ES-I3 (cell line): Measurements from ENCODE around the gene CCDC85C.
"Not testable (repeated sequence)": the region's sequence is repeated elsewhere in the genome, so short reads cannot be mapped to it uniquely, and the experiment has no call there.

ENCODE experiments used
- H3K36me3 ChIP-seq: 2 replicates; pipeline ENCODE4 v1.6.1; 2013; ENCODE audit warnings: mild to moderate bottlenecking, low read length, control low read depth, moderate library complexity; ENCODE audit not compliant: insufficient read depth
- H3K4me1 ChIP-seq: 2 replicates; pipeline ENCODE4 v1.6.1; 2013; ENCODE audit warnings: mild to moderate bottlenecking, control low read depth, low read length; ENCODE audit not compliant: insufficient read depth
- H3K9ac ChIP-seq: 2 replicates; pipeline ENCODE4 v1.6.1; 2013; ENCODE audit warnings: low read depth, mild to moderate bottlenecking, low read length, moderate library complexity
- H3K9me3 ChIP-seq: 2 replicates; pipeline ENCODE4 v1.6.1; 2013; ENCODE audit warnings: mild to moderate bottlenecking, low read length, moderate library complexity; ENCODE audit not compliant: control insufficient read depth, insufficient read depth

The CCDC85C gene

DNA sequence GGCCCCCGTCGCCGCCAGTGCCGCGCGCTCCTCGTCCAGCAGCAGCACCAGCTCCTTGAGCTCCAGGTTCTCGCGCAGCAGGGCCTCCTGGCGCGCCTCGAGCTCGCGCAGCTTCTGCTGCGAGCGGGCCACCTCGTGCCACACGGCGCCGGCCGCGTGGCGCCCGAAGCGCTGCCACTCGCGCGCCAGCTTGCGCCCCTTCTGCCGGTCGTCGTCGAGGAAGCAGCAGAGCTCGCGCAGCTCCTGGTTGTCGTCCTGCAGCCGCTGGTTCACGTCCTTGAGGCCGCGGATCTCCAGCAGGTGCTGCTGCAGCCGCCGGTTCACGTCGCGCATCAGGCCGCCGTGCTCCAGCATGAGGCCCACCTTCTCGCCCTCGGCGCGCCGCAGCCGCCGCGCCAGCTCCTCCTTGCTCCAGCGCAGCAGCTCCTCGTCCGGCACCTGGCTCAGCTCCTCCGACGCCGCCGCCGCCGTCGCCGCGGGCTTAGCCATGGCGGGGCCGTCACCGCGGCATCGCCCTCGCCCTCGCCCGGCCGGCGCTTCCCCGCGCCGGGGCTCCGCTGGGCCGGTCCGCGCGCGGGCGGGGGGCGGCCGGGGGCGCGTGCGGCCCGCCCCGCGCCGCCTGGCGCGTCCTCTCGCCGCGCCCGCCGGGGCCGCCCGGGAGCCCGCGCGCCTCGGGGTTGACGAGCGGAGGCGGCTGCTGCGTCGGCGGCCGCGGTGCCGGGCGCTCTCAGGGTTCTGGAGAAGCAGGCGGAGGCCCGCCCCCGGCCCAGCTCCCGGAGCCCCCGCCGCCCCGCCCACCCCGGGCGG is at the start of gene CCDC85C:
Gene CCDC85C (minus strand): TSS at position 737 of the 807 bp plus-strand sequence. CDS start 248 bp downstream, at position 489.
- peak within 1 kb of the TSS; percentile 88 for H3K9ac ChIP-seq
- H3K4me1 ChIP-seq, result peaks cover 11% of the 10 kb centered on the region
- H3K36me3 ChIP-seq, result no peaks in the 10 kb centered on the region
- no peaks in the 10 kb centered on the region for H3K9me3 ChIP-seq

- Histone ChIP-seq H3K9me3 (no peaks in the 10 kb centered on the region), H3K36me3 (no peaks in the 10 kb centered on the region), H3K4me1 (no peaks in the 10 kb centered on the region; the same call in 1 of the 2 replicates), H3K9ac (no peak overlapping the region)
These were observed 48.1 kb upstream of the CCDC85C start for GRCh38 chr14:99651953-99652746.

DNA sequence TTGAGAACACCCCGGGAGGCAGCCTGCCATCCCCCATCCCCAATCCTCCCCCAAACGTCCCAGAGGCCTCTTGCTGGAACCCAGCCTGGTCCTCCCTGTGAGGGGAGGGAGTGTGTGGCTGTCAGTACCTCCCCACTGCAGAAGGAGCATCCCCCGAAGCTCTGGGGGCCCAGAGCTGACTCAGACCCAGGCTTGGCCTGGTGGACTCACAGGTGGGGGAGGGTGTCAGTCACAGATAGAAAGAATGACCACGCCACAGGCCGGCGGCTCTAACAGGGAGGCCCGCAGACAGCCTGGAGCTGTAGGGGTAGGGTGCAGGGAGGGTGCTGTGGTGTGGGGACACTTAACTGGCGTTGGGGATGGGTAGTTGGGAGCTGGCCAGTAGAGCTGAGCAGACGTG is 46.2 kb upstream of the CCDC85C start:
- no peak overlapping the region for H3K9ac ChIP-seq
- H3K4me1 ChIP-seq, result no peaks in the 10 kb centered on the region; the same call in 1 of the 2 replicates
- H3K36me3 ChIP-seq, result no peaks in the 10 kb centered on the region
- no peaks in the 10 kb centered on the region for H3K9me3 ChIP-seq

- Histone ChIP-seq H3K9ac (no peak overlapping the region), H3K36me3 (no peaks in the 10 kb centered on the region), H3K4me1 (no peaks in the 10 kb centered on the region; the same call in 1 of the 2 replicates)
These were observed 45.6 kb upstream of the CCDC85C start for GRCh38 chr14:99649643-99650042.

DNA sequence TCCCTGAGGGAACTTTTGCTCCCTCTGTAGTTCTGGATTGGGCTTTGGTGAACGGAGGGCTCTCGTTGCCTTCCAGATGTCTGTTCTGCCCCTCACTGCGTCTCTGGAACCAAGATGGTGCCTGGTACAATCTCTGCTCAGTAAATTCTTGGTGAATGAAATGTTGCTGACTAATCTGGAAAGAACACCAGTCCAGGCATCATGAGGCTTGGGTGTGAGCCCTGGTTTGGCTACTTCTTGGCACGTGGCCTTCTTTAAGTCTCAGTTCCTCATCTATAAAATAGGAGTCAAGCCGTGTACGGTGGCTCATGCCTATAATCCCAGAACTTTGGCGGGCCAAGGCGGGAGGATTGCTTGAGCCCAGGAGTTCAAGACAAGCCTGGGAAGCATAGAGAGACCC is 45.2 kb upstream of the CCDC85C start:
- Histone ChIP-seq H3K9me3 (no peaks in the 10 kb centered on the region), H3K9ac (no peak overlapping the region), H3K36me3 (no peaks in the 10 kb centered on the region), H3K4me1 (no peaks in the 10 kb centered on the region; the same call in 1 of the 2 replicates)

More at GRCh38 chr14:99649643-99650042, 45.6 kb upstream of the CCDC85C start:
- H3K9me3 ChIP-seq, result no peaks in the 10 kb centered on the region

DNA sequence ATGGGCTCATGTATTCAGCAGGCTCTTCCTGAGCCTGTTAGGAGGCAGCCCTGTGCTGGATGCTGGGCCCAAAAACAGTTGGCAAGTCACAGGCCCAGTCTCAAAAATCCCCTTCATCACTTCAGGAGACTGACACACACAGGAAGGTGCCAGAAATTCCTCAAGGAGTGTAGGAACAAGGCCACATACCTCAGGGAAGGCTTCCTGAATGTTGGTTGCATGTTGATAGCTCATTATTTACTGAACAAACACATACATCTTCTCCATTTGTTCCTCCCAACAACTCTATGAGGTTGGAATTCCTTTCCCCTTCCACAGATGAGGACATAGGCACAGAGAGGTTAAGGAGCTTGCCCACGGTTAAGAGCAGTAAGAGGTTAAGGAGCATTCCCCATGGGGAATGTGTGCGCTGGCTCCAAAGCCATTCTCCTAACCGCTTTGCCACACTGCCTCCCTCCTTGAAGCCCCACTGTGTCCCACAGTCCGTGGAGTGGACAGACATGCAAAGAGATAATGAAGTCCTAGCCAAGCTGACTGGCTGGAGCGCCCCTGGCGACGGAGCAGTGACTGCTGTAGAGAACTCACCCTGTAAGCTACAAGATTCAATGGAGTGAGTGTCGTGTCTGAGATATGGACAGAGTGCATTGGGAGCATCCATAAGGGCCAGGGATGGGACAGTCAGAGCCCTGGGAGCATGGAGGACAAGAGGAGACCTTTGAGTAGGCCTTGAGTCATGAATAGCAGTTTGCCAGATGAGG is 44.2 kb upstream of the CCDC85C start:
- Histone ChIP-seq H3K9ac (no peak overlapping the region), H3K36me3 (no peaks in the 10 kb centered on the region), H3K9me3 (no peaks in the 10 kb centered on the region), H3K4me1 (no peaks in the 10 kb centered on the region)

- Histone ChIP-seq H3K9me3 (no peaks in the 10 kb centered on the region), H3K4me1 (no peaks in the 10 kb centered on the region), H3K9ac (no peak overlapping the region), H3K36me3 (no peaks in the 10 kb centered on the region)
These were observed 43.4 kb upstream of the CCDC85C start for GRCh38 chr14:99647411-99647810.

- H3K9ac ChIP-seq, result peak overlapping the region; percentile 61; the same call in 1 of the 2 replicates
These were observed 41.8 kb upstream of the CCDC85C start for GRCh38 chr14:99645545-99646505.

GRCh38 chr14:99644723-99645544 is 40.9 kb upstream of the CCDC85C start, which contains the start of gene HHIPL1:
Gene HHIPL1, plus strand, starts transcription at chr14:99645129. Its CDS starts 79 bp downstream, at chr14:99645208.
- H3K9ac ChIP-seq, result peak within 1 kb of the TSS; percentile 61
- no peaks in the 10 kb centered on the region for H3K4me1 ChIP-seq
- no peaks in the 10 kb centered on the region for H3K9me3 ChIP-seq
- no peaks in the 10 kb centered on the region for H3K36me3 ChIP-seq

More at GRCh38 chr14:99645545-99646505, 41.8 kb upstream of the CCDC85C start:
- Histone ChIP-seq H3K9me3 (no peaks in the 10 kb centered on the region), H3K4me1 (no peaks in the 10 kb centered on the region), H3K36me3 (no peaks in the 10 kb centered on the region)

DNA sequence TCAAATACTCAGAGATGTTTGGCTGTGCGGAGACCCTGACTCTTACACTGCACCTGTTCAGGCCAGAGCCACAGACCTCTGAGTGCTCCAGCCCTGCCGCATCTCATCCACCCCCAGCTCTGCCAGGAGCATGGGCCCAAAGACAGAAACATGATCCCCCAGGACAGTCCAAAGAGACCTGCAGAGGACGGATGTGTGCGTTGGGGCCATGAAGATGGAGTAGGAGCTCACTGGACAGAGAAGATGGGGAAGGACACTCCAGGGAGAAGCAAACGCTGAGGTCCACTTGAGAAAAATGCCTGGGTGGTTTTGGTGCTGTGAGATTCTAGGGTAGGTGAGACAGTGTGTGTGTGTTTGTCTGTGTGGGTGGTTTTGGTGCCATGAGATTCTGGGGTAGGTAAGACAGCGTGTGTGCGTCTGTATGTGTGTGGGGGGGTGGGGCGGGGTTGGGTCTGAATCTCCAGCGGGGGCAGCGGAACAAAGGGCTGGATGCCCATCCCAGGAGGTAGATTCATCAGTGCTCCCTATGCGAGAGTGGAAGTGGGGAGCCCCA is 40.1 kb upstream of the CCDC85C start:
- Histone ChIP-seq H3K4me1 (no peaks in the 10 kb centered on the region), H3K9ac (peak overlapping the region; percentile 61; the same call in 1 of the 2 replicates), H3K9me3 (no peaks in the 10 kb centered on the region), H3K36me3 (no peaks in the 10 kb centered on the region)

DNA sequence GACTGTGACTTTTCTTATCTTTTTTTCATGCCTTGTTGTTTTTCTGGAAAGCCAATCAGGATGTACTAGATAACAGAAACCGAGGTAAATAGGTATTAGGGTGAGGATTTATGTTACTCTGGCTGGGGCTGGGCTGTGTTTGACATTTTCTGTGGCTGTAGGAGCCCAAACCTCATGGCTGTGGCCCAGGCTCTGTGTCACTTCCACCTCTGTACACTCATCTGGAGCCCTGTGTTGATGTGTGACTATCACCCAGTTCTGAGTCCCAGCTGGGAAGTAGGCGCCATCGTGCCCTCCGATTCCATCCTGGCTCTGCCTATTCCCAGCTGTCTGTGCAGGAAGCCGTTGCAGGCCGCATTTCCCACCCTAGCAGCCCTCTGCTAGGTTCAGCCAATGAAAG is 39.3 kb upstream of the CCDC85C start:
- Histone ChIP-seq H3K4me1 (no peaks in the 10 kb centered on the region), H3K9me3 (no peaks in the 10 kb centered on the region), H3K36me3 (no peaks in the 10 kb centered on the region), H3K9ac (no peak overlapping the region)

DNA sequence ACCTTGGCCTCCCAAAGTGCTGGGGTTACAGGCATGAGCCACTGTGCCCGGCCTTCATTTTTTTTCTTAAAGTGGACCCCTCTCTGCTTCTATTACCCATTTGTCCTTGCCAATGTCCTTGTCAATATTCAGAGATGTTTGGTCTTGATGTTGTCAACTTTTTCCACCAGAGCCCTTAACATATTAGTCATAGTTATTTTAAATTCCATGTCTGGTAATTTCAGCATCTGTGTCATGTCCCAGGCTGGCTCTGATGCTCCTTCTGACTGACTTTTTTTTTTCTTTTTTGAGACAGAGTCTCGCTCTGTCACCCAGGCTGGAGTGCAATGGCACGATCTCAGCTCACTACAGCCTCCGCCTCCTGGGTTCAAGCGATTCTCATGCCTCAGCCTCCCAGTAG is 38.8 kb upstream of the CCDC85C start:
- not testable (repeated sequence) for H3K36me3 ChIP-seq, H3K9ac ChIP-seq, H3K4me1 ChIP-seq, H3K9me3 ChIP-seq
